ENCODE results near the gene AKIRIN2.

The AKIRIN2 gene

GRCh38 chr6:87637106-87637505, 64.9 kb downstream of the AKIRIN2 start:
- peaks cover 29 to 49% of the 10 kb centered on the region in 2 donors for H3K36me3 Mint-ChIP-seq

DNA sequence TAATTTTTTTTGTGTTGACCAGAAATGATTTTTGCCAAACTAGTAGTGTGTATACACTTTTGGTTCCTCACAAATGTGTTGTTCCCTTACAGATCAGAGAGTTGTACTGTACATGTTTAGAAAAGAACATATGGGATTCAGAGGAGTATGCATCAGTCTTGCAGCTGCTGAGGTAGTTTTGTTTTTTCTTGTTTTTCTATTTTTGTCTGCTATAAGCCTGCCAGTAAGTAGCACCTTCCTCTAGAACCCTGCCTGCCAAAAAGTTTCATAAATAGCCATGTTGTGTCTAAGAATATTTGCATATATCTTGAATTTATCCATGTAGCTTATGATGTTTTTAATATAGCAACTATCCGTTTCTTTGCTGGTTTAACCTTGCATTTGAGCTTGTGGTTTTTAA, 65.7 kb downstream of the AKIRIN2 start:
- H3K27me3 Mint-ChIP-seq = no peaks in the 10 kb centered on the region
- H3K9me3 Mint-ChIP-seq = no peaks in the 10 kb centered on the region
- ATAC-seq (replicated peaks) = no peak
- H3K4me3 Mint-ChIP-seq = no peak overlapping the region
- H3K36me3 Mint-ChIP-seq = peaks cover 29 to 49% of the 10 kb centered on the region in 2 donors
- no peak for DNase-seq
- no peaks in the 10 kb centered on the region for H3K4me1 Mint-ChIP-seq
- no peak overlapping the region for H3K27ac Mint-ChIP-seq

More at GRCh38 chr6:87637106-87637505, 64.9 kb downstream of the AKIRIN2 start:
- no peaks in the 10 kb centered on the region for H3K9me3 Mint-ChIP-seq
- DNase-seq (no peak), ATAC-seq (replicated peaks) (no peak)
- H3K4me3 Mint-ChIP-seq = no peak overlapping the region
- H3K4me1 Mint-ChIP-seq = no peaks in the 10 kb centered on the region
- no peak overlapping the region for H3K27ac Mint-ChIP-seq
- no peaks in the 10 kb centered on the region for H3K27me3 Mint-ChIP-seq

DNA sequence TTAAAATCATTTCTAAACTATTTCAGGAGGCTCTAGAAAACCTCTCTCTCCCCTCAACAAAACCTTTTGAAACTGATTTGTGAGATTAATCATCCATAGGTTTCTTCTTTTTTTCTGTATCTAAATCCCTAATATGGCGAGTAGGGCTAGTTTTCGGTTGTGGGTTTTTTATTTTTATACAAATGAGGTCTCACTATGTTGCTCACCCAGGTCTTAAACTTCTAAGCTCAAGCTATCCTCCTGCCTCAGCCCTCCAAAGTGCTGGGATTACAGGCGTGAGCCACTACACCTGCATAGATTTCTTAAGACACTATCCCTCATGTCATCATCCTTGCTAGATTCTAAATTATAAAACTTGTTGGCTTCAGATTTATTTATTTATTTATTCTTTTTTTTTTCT, 68.2 kb downstream of the AKIRIN2 start:
- Mint-ChIP-seq H3K36me3 (peaks cover 25 to 40% of the 10 kb centered on the region in 2 donors), H3K27ac (no peak overlapping the region), H3K9me3 (no peaks in the 10 kb centered on the region), H3K27me3 (no peaks in the 10 kb centered on the region), H3K4me1 (no peaks in the 10 kb centered on the region), H3K4me3 (no peak overlapping the region)
- no peak for ATAC-seq (replicated peaks)
- no peak for DNase-seq

GRCh38 chr6:87630746-87631145, 71.3 kb downstream of the AKIRIN2 start:
- Mint-ChIP-seq H3K9me3 (no peaks in the 10 kb centered on the region), H3K4me1 (peaks cover 0 to 1% of the 10 kb centered on the region in 2 donors), H3K27me3 (no peaks in the 10 kb centered on the region), H3K4me3 (no peak overlapping the region), H3K36me3 (peaks cover 26 to 27% of the 10 kb centered on the region in 2 donors), H3K27ac (no peak overlapping the region)
- ATAC-seq (replicated peaks) (no peak), DNase-seq (no peak)

GRCh38 chr6:87628881-87629280, 73.2 kb downstream of the AKIRIN2 start:
- DNase-seq (no peak), ATAC-seq (replicated peaks) (no peak)
- Mint-ChIP-seq H3K27ac (no peak overlapping the region), H3K27me3 (no peaks in the 10 kb centered on the region), H3K4me1 (peaks cover 0 to 1% of the 10 kb centered on the region in 2 donors), H3K36me3 (peaks cover 35 to 36% of the 10 kb centered on the region in 2 donors), H3K4me3 (no peak overlapping the region), H3K9me3 (no peaks in the 10 kb centered on the region)

DNA sequence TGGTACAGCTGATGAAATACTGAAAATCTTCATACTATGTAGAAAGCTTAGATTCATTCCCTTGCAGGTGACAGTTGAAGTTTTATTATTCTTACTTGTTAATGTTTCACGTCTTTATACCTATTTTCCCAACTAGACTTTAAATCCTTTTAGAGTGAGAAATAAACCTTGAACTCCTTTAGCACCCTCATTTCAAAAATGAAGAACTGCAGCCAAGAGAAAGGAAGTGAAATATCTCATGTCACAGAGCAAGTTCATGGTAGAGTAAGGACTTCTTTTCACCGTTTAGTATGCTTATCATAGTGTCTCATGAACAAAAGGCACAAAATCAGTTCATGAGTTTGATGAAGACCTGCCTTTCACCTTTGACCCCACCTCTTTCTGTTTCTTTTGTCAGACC, 73.6 kb downstream of the AKIRIN2 start:
- ATAC-seq (replicated peaks) = no peak
- no peak overlapping the region for H3K4me3 Mint-ChIP-seq
- H3K36me3 Mint-ChIP-seq = peaks cover 37% of the 10 kb centered on the region in 2 donors
- no peak for DNase-seq
- H3K27me3 Mint-ChIP-seq = no peaks in the 10 kb centered on the region
- peaks cover 0 to 1% of the 10 kb centered on the region in 2 donors for H3K4me1 Mint-ChIP-seq
- H3K27ac Mint-ChIP-seq = no peak overlapping the region
- H3K9me3 Mint-ChIP-seq = no peaks in the 10 kb centered on the region

Measured in stimulated activated naive B cell treated with anti-CD40 and anti-IgM and Interleukin-4, amounts not matched to agents 10 μg/mL and 1 μg/mL and 100 μg/mL, for 72 hours (primary cell).